ENCODE measurements around the gene CABP1.

DNA sequence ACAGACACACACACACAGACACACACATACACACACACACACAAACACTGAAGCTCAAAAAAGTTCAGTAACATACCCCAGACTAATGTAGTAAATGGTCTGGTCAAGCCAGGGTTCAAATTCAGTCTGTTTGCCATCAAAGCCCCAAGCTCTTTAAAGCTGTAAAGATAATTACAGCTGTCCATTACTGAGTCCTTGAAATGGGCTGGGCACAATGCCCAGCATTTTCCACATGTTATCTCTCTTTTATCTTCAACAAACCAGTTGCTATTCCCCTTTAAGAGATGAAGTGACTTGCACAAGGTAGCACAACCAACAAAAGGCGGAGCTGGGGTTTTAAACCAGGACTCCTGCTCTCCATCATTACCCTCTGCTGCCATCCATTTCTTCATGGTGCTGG is 62.2 kb downstream of the CABP1 start:
- TF ChIP-seq, protein P1, sequence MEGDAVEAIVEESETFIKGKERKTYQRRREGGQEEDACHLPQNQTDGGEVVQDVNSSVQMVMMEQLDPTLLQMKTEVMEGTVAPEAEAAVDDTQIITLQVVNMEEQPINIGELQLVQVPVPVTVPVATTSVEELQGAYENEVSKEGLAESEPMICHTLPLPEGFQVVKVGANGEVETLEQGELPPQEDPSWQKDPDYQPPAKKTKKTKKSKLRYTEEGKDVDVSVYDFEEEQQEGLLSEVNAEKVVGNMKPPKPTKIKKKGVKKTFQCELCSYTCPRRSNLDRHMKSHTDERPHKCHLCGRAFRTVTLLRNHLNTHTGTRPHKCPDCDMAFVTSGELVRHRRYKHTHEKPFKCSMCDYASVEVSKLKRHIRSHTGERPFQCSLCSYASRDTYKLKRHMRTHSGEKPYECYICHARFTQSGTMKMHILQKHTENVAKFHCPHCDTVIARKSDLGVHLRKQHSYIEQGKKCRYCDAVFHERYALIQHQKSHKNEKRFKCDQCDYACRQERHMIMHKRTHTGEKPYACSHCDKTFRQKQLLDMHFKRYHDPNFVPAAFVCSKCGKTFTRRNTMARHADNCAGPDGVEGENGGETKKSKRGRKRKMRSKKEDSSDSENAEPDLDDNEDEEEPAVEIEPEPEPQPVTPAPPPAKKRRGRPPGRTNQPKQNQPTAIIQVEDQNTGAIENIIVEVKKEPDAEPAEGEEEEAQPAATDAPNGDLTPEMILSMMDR (IDR thresholded peaks at IDR 0.05; ENCODE audit: low read length): no peak
- no peak for TF ChIP-seq EZH2 (IDR thresholded peaks at IDR 0.05; ENCODE audit: borderline replicate concordance, low read length)

All from OCI-LY1 (cell line).